GM19372 (cell line): ENCODE data around the gene TNS1.

ENCODE experiments used
- ATAC-seq: cut with Tn5 transposase; IDR thresholded peaks from one replicate; pipeline ENCODE4 v1.9.1; 2021; ENCODE audit warnings: mild to moderate bottlenecking, low read depth, moderate library complexity; ENCODE audit not compliant: unreplicated experiment

Gene TNS1

GRCh38 chr2:217857624-217858506, 144.9 kb downstream of the TNS1 start:
- ATAC-seq = no peak

DNA sequence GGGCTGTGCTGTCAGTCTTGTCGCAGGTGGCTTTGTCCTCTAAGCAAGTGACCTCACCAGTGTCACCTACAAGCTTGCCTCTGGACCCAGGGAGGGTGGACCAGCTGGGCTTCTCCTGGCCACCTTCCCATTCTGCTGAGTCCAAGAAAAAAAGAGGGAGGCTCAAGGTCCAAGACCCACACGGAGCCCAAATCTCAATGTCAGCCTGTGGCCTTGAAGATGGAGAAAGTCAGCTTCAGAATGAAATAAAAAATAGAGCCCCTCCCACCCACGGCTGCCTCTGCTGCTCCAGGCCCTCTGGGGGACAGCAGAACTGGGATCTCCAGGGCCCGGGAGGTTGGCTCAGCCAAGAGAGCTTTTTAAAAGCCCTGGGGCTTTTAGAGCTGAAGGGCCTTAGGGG, 145.9 kb downstream of the TNS1 start:
- ATAC-seq = no peak

DNA sequence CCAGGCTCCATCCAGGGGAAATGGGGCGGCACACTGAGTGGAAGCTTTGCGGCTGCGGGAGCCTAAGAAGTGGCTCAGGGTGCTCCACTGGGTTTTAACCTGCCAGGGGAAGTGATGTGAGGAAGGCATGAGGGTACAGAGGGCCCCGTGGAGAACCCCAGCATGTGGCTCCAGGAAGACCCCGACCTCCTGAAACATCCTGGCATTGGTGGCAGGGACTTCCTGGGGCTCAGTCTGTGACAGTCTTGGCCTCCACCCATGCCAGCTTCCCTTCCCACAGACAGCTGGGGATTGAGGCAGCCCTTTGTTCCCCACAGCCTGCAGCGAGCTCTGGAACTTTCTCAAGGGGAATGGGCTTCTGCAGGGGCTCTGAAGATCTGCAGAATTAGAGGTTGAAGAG, 146.6 kb downstream of the TNS1 start:
- ATAC-seq = no peak

DNA sequence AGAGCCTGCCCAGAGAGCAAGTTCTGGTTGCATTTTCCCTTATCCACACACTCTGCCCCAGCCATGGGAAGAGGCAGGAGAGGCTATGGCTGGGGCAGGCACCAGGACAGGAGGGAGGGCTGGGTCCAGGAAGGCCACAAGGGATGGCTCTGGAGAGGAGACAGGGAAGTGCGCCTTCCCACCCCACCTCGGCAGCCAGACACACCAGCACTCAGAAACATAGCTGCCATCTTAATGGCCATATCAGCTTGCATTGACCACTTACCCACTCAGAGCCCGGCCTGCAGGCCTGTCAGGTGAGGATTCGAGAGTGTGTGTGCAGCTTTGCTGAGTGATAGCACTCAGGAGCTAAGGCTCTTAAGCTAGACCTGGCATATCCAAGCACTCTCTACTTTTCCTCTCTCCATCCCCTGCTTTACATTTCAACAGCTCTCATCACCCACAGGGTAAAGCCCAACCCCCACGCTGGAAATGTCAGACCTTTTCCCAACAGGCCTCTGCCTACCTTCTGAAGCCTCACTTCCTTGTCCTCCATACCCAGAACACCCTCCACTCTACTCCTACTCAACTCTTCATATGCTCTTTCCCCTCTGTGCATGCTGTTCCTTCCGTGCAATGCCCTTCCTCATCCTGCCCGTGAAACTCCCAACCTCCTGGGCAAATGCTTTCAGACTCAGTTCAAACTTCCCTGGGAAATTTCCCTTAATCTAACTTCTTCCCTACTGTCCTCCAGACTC, 147.9 kb downstream of the TNS1 start:
- no peak for ATAC-seq

DNA sequence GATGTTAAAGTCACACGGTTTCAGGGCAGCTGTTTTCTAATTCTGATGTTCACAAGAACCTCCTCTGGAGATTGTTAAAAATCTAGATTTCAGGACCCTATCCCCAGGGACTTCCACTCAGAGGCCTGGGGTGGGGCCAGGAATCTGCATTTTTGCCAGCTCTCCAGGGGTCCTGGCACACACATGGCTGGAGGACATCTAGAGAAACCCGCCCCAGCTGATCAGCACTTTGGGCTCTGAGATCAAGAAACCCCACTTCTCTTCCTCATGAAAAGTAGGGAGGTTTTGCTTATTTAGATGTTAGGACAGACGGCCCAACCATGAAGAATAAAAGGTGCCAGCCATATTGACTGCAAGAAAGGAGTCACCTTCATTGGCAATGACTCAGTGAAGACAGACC, 148.8 kb downstream of the TNS1 start:
- no peak for ATAC-seq

GRCh38 chr2:217853301-217853881, 149.4 kb downstream of the TNS1 start:
- ATAC-seq = no peak

DNA sequence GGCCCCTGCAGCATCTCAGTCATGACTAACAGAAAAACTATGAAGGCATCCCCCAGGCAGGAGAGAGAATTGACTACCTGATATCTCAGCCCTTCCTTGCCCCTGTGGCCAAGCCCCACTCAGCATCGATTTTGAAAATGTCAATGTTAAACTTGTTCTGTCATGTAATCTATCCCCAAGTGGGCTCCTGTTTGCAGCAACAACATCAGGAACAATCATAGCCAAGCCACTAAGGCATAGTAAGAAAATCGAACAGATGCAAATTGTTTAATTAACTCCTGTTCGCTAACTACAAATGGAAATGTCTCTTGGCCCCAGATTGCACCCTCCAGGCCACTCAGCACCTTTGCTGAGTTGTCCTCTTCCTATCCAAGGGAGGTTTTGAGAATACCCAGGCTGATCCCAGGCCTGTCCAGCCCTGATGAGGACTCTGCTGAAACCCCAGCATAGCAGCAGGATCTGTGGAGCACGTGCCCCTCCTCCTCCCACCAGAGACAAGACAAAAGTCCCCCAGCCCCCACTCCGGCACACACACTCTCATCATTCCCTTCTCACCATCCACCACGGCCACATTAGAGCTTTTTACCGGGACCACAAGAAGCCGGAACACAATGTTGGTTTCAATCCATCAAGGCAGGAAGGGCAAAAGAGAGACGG, 150.1 kb downstream of the TNS1 start:
- ATAC-seq = no peak

GRCh38 chr2:217851191-217852020, 151.4 kb downstream of the TNS1 start:
- ATAC-seq = no peak

DNA sequence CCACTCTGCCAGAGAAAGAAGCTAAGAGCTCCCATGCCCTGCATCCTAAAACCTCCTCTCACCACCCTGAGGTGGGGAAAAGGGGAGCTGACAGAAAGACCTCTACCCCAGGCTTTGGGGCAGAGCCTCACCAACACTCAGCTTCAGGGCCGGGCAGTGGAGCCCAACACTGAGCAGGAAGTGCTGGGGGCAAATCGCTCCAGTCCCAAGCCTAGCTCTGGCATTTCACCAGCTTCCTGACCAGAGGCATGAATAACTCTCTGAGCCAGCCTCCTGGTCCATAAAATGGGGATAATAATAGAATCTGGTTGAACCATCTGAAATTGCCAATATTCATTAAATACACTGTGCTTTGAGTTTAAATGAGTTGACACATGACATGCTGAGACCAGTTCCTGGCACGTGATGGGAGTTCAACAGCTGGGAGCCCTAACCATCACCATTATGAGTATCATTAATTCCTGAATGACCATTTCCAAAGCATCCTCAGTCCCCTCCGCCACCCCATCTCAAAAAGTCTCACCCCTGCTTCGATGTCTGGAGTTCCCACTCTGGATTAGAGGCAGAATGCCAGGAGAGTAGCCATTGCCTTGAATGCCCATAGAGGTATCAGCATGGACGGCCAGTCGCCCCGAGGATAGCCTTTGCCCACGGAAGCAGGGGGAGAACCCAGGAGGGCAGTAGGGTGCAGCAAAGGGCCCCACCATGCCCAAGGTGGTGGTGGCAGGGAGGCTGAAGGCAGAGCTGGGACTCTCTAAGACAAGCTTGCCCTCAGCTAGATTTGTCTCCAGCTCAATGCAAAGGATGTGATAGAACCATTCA, 153.4 kb downstream of the TNS1 start:
- no peak for ATAC-seq

DNA sequence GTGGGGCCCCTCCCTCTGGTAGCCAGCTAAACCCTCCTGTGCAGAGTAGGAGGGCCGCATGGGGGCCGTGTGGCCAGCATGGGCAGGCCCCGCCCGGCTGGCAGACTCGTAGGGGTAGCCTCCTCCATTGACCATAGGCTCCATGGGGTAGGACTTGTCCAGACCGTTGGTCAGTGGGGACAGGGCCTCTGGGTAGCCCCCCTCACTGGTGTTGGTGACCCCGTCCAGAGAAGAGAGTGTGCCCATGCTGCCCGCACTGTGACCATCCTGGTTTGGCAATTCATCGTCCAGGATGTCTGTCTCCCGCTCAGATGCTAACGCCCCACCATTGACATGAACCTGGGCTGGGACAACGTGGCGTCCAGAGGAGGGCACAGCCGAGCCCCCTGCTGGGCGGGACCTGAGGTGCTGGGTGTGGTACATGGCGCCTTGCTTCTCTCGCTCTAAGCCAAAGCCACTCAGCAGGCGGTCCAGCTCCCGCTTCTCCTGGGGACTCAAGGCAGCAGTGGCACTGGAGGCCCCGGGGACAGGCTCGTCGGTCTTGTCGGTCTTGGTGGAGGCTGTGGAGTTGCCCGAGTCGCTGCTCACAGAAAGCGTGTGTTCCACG, 154.3 kb downstream of the TNS1 start:
- no peak for ATAC-seq

DNA sequence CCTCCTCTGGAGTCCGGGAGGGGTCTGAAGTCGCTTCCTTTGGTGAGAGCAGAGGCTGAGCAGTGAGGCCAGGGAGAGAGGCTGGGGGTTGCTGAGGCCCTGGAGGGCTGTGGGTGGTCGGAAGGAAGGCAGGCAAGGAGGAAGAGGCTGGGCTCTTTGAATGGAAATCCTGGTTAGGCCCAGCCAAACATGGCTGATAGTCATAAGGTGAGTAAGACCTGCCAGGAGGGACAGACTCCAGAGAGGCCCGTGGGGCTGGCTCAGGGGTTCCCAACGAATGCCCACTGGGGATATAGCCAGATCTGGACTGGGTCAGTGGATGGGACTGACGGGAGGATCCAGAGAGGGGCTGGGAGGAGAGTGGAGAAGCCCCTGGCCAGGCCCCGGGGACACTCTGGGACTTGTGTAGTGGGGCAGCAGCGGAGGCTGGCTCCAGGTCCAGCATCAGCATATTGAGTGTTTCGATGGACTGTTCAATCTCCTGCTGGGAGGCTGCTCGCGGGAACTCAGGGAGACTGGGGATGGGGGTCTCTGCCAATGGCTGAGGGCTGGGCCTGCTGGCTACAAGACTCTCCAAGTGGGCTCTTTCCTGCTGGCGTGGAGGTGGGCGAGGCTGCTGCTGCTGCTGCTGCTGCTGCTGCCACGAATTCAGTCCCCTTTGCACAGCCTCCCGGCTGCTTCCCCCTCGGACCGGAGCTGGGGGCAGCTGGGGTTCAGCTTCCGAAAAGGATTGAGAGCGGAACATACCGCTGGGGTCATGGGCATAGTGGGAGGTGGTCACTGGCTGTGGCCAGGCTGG, 155.0 kb downstream of the TNS1 start:
- ATAC-seq = no peak

GRCh38 chr2:217847115-217847514, 155.7 kb downstream of the TNS1 start:
- no peak for ATAC-seq

DNA sequence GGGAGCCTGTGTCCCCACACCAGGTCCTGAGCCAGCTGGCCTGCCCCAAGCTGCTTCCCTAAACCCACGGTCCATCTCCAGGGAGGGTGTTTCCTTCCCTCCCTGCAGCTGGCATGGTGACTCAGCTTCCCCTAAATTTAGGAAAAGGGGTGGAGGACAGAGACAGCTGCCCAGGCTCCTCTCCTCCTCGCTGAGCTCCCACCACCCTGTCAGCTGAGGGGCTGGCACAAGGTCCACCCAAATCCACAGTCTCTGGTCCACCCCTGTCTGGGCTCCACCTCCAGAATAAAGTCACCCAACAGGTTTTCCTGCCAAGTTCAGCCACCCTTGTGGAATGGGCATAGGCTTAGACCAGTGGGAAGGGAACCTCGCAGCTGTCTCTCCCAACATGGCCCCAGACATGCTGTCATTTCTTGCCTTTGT, 156.5 kb downstream of the TNS1 start:
- ATAC-seq = no peak

DNA sequence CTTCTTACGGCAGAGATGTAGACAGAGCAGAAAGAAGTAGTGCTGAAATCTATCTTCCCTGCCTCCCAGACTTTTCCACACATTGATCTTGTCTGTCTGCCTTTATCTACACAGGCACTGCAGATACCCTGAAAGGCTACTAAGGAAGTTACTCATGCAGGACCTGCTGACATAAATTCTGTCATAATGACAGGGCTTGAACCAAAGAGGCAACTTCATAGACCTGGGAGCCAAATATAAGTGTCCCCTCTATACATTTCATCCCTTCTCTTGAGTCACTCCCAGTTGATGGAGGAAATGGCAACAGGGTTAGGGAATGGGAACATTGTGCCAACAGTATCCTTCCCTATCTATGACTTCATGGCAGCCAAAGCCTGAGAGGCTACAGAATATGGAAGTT, 157.5 kb downstream of the TNS1 start:
- no peak for ATAC-seq

GRCh38 chr2:217844696-217845095, 158.1 kb downstream of the TNS1 start:
- no peak for ATAC-seq

GRCh38 chr2:217843324-217843723, 159.5 kb downstream of the TNS1 start:
- ATAC-seq = no peak

DNA sequence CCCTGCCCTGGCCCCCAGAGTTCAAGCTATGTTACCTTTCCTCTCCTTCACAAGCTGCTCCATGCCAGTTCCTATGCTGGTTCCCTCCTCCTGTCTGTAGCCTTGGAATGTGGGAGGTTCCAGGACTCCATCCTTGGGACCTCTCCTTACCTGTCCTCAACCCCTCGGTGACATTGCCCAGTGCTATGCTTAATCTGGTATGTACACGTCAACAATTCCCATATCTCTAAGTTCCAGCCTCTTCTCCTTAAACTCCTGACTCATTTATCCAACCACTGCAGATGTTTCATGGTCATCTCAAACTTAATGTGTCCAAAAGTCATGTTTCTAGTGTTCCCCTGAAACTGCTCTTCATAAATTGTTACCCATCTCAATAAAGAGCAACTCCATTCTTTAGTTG, 160.8 kb downstream of the TNS1 start:
- ATAC-seq = no peak

DNA sequence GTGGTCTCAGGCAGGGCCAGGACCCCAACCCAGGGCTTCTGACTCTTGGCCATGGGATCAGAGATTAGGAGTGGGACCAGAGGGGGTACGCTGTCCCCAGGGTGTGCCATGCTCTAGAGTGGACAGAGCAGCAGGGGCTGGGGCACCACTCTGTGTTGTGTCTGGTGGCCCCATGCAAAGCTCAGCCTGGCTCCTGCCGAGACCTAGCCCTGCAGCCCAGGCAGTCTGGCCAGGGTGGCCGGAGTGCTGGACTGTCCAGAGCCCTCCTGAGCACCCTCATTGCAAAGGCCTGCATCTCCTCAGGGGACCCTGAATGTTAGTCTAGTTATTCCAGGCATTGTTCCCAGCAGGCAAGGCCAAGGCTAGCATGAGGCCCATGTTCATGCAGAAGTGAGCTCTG, 162.3 kb downstream of the TNS1 start:
- ATAC-seq = no peak
